Neural progenitor cell (in vitro differentiated cells): ENCODE measurements around the gene SIL1. TPM values are rescaled to one million over a fixed set of nuclear protein-coding genes. Genes with fewer than 3 reads are reported as not detected.

ENCODE experiments used
- DNase-seq: peaks from one replicate; pipeline ENCODE4 v3.0.0-alpha.2; 2016; ENCODE audit warnings: low spot score
- H2AFZ ChIP-seq: fragments of 200-600 bp; sonication (generic); replicated peaks from 2 replicates; pipeline ENCODE4 v1.6.1; 2016; ENCODE audit warnings: antibody characterized with exemption
- H3F3A ChIP-seq: fragments of 200-600 bp; sonication (generic); 2 replicates; pipeline ENCODE4 v1.6.1; 2016; ENCODE audit warnings: antibody characterized with exemption, low read depth
- H3K27ac ChIP-seq: fragments of 200-600 bp; sonication (generic); 2 replicates; pipeline ENCODE4 v1.5.1; 2016; ENCODE audit warnings: mild to moderate bottlenecking
- H3K27me3 ChIP-seq: fragments of 200-600 bp; sonication (generic); 2 replicates; pipeline ENCODE4 v1.6.1; 2016; ENCODE audit warnings: mild to moderate bottlenecking, moderate library complexity
- H3K36me3 ChIP-seq: fragments of 200-600 bp; sonication (generic); 2 replicates; pipeline ENCODE4 v1.5.1; 2016
- H3K4me1 ChIP-seq: fragments of 200-600 bp; sonication (generic); 2 replicates; pipeline ENCODE4 v1.6.1; 2016; ENCODE audit warnings: mixed run types
- H3K4me2 ChIP-seq: fragments of 200-600 bp; sonication (generic); 2 replicates; pipeline ENCODE4 v1.6.1; 2016
- H3K4me3 ChIP-seq: fragments of 200-600 bp; sonication (generic); 2 replicates; pipeline ENCODE4 v1.5.1; 2016
- H3K79me2 ChIP-seq: fragments of 200-600 bp; sonication (generic); 2 replicates; pipeline ENCODE4 v1.6.1; 2016; ENCODE audit warnings: low read depth
- H3K9ac ChIP-seq: fragments of 200-600 bp; sonication (generic); 2 replicates; pipeline ENCODE4 v1.6.1; 2016
- H3K9me3 ChIP-seq: fragments of 200-600 bp; sonication (generic); 2 replicates; pipeline ENCODE4 v1.5.1; 2016; ENCODE audit warnings: low read depth
- H4K20me1 ChIP-seq: fragments of 200-600 bp; sonication (generic); 2 replicates; pipeline ENCODE4 v1.6.1; 2016; ENCODE audit warnings: low read depth
- H3K27ac Mint-ChIP-seq: 3 replicates; pipeline ENCODE4 v1.8.0; 2021; ENCODE audit warnings: mixed read lengths
- H3K27me3 Mint-ChIP-seq: 2 replicates; pipeline ENCODE4 v1.8.0; 2022; ENCODE audit warnings: low read depth, mild to moderate bottlenecking, inconsistent platforms, moderate library complexity, mixed read lengths; ENCODE audit not compliant: insufficient read depth
- H3K36me3 Mint-ChIP-seq: 3 replicates; pipeline ENCODE4 v1.8.0; 2021; ENCODE audit warnings: mixed read lengths
- H3K4me1 Mint-ChIP-seq: 3 replicates; pipeline ENCODE4 v1.8.0; 2021; ENCODE audit warnings: mixed read lengths
- H3K4me3 Mint-ChIP-seq: 3 replicates; pipeline ENCODE4 v1.8.0; 2021; ENCODE audit warnings: mild to moderate bottlenecking, moderate library complexity, mixed read lengths
- H3K9me3 Mint-ChIP-seq: 3 replicates; pipeline ENCODE4 v1.8.0; 2020; ENCODE audit warnings: mixed read lengths
- EZH2 ChIP-seq: fragments of 200-600 bp; sonication (generic); IDR thresholded peaks from 2 replicates; pipeline ENCODE4 v1.6.1; 2017; ENCODE audit warnings: antibody characterized with exemption, mild to moderate bottlenecking, moderate library complexity
- EZH2phosphoT487 ChIP-seq: fragments of 200-600 bp; sonication (generic); IDR thresholded peaks from 2 replicates; pipeline ENCODE4 v1.6.1; 2017; ENCODE audit warnings: antibody characterized with exemption
- total RNA-seq: library from RNA; depleted of rRNA; stranded (reverse); fragments of >200 nt; gene quantifications from 2 replicates; pipeline ENCODE4 v1.2.3, GENCODE V29; 2015; ENCODE audit warnings: low replicate concordance
- TF ChIP-seq, protein P1 (sequence below): fragments of 200-600 bp; sonication (generic); IDR thresholded peaks from 2 replicates; pipeline ENCODE4 v1.5.1; 2017; ENCODE audit warnings: antibody characterized with exemption, mild to moderate bottlenecking

SIL1 gene
- total RNA-seq, 1 donor from 2014 or later = 5.5 TPM

DNA sequence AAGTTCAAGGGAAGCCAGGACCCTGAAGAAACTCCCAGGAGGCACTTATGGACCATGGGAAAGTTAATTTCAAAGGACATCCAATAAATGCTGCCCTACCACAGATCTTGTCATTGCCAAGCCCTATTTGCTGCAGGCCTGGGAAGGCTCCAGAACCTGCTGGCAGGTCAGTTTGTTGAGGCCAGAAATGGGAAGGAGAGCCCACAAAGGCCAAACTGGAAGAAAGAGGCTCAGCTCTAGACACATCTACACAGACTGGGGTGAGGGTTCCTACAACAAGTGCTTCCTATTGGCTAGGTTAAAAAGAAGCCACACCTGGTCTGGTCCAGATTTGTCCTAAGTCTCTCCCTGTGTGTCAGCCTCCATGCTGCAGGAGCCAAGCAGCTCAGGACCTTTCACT, 94.4 kb downstream of the SIL1 start:
- Mint-ChIP-seq H3K4me1 (peaks cover 61% of the 10 kb centered on the region), H3K36me3 (peaks cover 2% of the 10 kb centered on the region), H3K4me3 (no peak overlapping the region), H3K27me3 (no peaks in the 10 kb centered on the region), H3K9me3 (peaks cover 5% of the 10 kb centered on the region), H3K27ac (no peak overlapping the region)
- TF ChIP-seq EZH2 (no peak), EZH2phosphoT487 (no peak)
- TF ChIP-seq, protein P1, sequence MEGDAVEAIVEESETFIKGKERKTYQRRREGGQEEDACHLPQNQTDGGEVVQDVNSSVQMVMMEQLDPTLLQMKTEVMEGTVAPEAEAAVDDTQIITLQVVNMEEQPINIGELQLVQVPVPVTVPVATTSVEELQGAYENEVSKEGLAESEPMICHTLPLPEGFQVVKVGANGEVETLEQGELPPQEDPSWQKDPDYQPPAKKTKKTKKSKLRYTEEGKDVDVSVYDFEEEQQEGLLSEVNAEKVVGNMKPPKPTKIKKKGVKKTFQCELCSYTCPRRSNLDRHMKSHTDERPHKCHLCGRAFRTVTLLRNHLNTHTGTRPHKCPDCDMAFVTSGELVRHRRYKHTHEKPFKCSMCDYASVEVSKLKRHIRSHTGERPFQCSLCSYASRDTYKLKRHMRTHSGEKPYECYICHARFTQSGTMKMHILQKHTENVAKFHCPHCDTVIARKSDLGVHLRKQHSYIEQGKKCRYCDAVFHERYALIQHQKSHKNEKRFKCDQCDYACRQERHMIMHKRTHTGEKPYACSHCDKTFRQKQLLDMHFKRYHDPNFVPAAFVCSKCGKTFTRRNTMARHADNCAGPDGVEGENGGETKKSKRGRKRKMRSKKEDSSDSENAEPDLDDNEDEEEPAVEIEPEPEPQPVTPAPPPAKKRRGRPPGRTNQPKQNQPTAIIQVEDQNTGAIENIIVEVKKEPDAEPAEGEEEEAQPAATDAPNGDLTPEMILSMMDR = no peak
- H3K4me2 ChIP-seq = no peak overlapping the region
- peaks cover 4% of the 10 kb centered on the region for H3F3A ChIP-seq
- no peaks in the 10 kb centered on the region for H3K27me3 ChIP-seq
- no peak overlapping the region for H3K27ac ChIP-seq
- H3K36me3 ChIP-seq = no peaks in the 10 kb centered on the region
- H3K4me3 ChIP-seq = no peak overlapping the region
- H2AFZ ChIP-seq = no peak overlapping the region
- H4K20me1 ChIP-seq = no peaks in the 10 kb centered on the region
- H3K9me3 ChIP-seq = no peaks in the 10 kb centered on the region
- peaks cover 32% of the 10 kb centered on the region for H3K4me1 ChIP-seq
- H3K9ac ChIP-seq = no peak overlapping the region
- no peak for DNase-seq
- H3K79me2 ChIP-seq = no peaks in the 10 kb centered on the region

DNA sequence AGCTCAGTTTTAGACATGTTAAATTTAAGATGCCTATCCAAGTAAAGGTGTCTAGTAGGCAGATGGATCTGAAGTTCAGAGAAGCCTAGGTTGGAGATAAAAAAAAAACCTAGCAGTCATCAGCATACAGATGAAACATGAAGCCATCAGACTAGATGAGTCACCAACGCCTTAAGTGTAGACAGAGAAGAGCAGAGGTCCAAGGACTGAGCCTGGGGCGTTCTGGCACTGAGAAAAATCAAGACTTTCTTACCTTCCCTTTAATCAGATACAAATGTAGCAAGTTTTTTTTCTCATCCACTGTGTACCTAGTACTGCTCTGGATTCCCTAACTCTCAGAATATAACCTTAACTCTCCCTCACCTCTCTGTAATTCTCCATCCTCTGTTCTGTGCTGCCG, 97.3 kb downstream of the SIL1 start:
- H3K4me1 Mint-ChIP-seq = peaks cover 34% of the 10 kb centered on the region
- H3K4me2 ChIP-seq = no peak overlapping the region
- H3K27ac ChIP-seq = no peak overlapping the region
- H3K27me3 Mint-ChIP-seq = no peaks in the 10 kb centered on the region
- no peak overlapping the region for H3K4me3 Mint-ChIP-seq
- H4K20me1 ChIP-seq = no peaks in the 10 kb centered on the region
- TF ChIP-seq EZH2phosphoT487 = no peak
- H3K27ac Mint-ChIP-seq = no peak overlapping the region
- H3K4me1 ChIP-seq = peaks cover 15% of the 10 kb centered on the region
- H3K36me3 ChIP-seq = no peaks in the 10 kb centered on the region
- no peaks in the 10 kb centered on the region for H3K9me3 ChIP-seq
- H3K9ac ChIP-seq = no peak overlapping the region
- peaks cover 6% of the 10 kb centered on the region for H3K36me3 Mint-ChIP-seq
- DNase-seq = no peak
- H3K4me3 ChIP-seq = no peak overlapping the region
- no peaks in the 10 kb centered on the region for H3K27me3 ChIP-seq
- H3K9me3 Mint-ChIP-seq = peaks cover 5% of the 10 kb centered on the region
- H2AFZ ChIP-seq = no peak overlapping the region
- no peaks in the 10 kb centered on the region for H3K79me2 ChIP-seq
- H3F3A ChIP-seq = no peaks in the 10 kb centered on the region

DNA sequence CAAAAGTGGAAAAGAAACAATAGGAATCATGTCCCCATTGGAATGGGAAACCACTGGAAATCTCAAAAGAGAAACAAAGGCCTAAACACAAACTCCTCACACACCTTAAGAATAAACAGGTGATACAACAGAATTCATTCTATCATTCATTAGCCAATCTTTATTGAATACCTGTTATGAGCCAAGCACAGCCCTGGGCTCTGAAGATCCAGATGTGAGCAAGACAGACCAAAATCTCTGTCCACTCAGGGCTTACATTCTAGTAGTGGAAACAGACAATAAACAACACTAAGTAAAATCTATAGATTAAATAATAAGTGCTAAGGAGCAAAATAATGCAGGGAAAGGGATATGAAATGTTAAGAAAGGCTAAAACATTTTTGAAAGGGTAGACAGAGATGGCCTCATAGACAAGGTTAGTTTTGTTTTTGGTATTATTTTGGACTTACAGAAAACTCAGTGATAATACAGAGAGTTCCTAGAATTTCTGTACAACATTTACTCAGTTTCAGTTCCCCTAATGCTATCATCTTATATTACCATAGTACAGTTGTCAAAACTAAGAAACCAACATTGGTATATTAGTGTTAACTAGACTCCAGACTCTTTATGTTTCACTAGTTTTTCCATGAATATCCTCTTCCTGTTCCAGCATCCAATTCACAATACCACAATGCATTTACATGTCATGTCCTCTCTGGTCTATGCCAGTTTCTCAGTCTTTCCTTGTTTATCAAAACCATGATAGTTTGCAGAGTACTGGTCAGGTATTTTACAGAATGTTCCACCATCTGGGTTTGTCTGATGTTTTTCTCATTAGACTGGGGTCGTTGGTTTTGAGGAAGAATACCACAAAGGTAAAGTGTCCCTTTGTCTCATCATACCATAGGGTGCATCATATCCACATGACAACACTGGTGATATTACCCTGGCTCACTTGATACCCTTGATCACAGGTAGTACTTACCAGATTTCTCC, 103.7 kb downstream of the SIL1 start:
- Mint-ChIP-seq H3K27me3 (no peaks in the 10 kb centered on the region), H3K4me1 (peaks cover 40% of the 10 kb centered on the region), H3K9me3 (peaks cover 3% of the 10 kb centered on the region), H3K4me3 (no peak overlapping the region), H3K36me3 (peaks cover 4% of the 10 kb centered on the region), H3K27ac (peak overlapping the region; percentile 96)
- H4K20me1 ChIP-seq = no peaks in the 10 kb centered on the region
- TF ChIP-seq EZH2phosphoT487 (no peak), EZH2 (no peak)
- TF ChIP-seq, protein P1 = no peak
- no peak overlapping the region for H2AFZ ChIP-seq
- no peaks in the 10 kb centered on the region for H3K9me3 ChIP-seq
- no peak for DNase-seq
- H3K4me2 ChIP-seq = no peak overlapping the region
- H3F3A ChIP-seq = no peaks in the 10 kb centered on the region
- no peaks in the 10 kb centered on the region for H3K36me3 ChIP-seq
- H3K9ac ChIP-seq = no peak overlapping the region
- H3K27ac ChIP-seq = no peak overlapping the region
- H3K4me3 ChIP-seq = no peak overlapping the region
- no peaks in the 10 kb centered on the region for H3K79me2 ChIP-seq
- H3K27me3 ChIP-seq = no peaks in the 10 kb centered on the region
- no peaks in the 10 kb centered on the region for H3K4me1 ChIP-seq
